ENCODE measurements around the gene MRPL12. TPM values are rescaled to one million over a fixed set of nuclear protein-coding genes. Genes with fewer than 3 reads are reported as not detected.

Gene MRPL12
- total and polyA plus RNA-seq, 4 donors: 9.1 to 121 (median 59.3) TPM

- peak; percentile 18 for TF ChIP-seq YY1 (IDR thresholded peaks at IDR 0.05)
- TF ChIP-seq, protein P1, sequence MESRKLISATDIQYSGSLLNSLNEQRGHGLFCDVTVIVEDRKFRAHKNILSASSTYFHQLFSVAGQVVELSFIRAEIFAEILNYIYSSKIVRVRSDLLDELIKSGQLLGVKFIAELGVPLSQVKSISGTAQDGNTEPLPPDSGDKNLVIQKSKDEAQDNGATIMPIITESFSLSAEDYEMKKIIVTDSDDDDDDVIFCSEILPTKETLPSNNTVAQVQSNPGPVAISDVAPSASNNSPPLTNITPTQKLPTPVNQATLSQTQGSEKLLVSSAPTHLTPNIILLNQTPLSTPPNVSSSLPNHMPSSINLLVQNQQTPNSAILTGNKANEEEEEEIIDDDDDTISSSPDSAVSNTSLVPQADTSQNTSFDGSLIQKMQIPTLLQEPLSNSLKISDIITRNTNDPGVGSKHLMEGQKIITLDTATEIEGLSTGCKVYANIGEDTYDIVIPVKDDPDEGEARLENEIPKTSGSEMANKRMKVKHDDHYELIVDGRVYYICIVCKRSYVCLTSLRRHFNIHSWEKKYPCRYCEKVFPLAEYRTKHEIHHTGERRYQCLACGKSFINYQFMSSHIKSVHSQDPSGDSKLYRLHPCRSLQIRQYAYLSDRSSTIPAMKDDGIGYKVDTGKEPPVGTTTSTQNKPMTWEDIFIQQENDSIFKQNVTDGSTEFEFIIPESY (IDR thresholded peaks at IDR 0.05): no peak
- no peak for TF ChIP-seq MAX (IDR thresholded peaks at IDR 0.05)
Measured at GRCh38 chr17:81711814-81712467, 8.8 kb downstream of the MRPL12 start, which contains the start of gene SLC25A10 (continued).

DNA sequence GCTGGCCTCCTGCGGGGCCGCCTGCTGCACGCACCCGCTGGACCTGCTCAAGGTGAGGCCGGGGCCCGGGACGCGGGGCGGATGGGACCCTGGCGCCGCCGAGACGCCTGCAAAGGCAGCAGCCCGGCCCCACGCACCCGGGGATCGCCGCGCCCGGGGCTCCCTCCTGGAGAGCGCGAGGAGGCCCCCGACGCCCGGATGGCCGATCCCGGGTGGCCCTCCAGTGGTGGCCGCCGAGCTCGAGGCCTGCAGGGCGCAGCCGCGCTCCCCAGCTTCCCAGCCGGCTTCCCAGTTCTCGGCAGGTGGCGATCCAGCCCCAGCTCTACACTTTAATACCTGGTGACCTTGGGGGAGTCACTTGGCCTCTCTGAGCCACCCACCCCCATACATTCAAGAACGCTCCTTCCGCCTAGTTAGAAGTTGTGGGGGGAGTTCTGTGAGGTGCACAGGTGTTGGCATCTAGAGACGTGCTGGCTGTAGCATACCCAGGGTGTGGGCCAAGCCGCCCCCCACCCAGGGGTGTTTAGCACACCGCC is 9.4 kb downstream of the MRPL12 start:
- H3K27ac ChIP-seq (ENCODE audit: low read depth in 1 of 2, low read length in 2 of 2): peak overlapping the region; percentile 72 to 79
- TF ChIP-seq CTCF (IDR thresholded peaks at IDR 0.05; ENCODE audit: low read depth, low read length, missing input control) (peak; percentile 8), YY1 (IDR thresholded peaks at IDR 0.05) (no peak), HNF4A (conservative IDR thresholded peaks at IDR 0.05) (no peak), RXRA (IDR thresholded peaks at IDR 0.05) (no peak), REST (IDR thresholded peaks at IDR 0.05) (no peak)
- peaks cover 18 to 50% (median 38%) of the 10 kb centered on the region in 4 donors for H3K4me1 ChIP-seq (ENCODE audit: control insufficient read depth in 4 of 4, insufficient read depth in 4 of 4, low read length in 3 of 4)
- 2% methylated on average over 41 of the region's 41 CpGs for WGBS
- H3K27me3 ChIP-seq (ENCODE audit: control insufficient read depth in 4 of 4, insufficient read depth in 4 of 4, low read length in 3 of 4): no peaks in the 10 kb centered on the region
- no peak for DNase-seq (ENCODE audit: low spot score)
- H3K9ac ChIP-seq (ENCODE audit: low read depth in 1 of 2, low read length in 2 of 2): peak overlapping the region; percentile 77 to 84
- no peaks in the 10 kb centered on the region for H3K9me3 ChIP-seq (ENCODE audit: control insufficient read depth in 4 of 4, low read length in 3 of 4)
- H3K4me3 ChIP-seq (ENCODE audit: low read depth in 1 of 3, low read length in 3 of 3): peak overlapping the region; percentile 73 to 85 (median 74)
- peaks cover 0 to 10% (median 5%) of the 10 kb centered on the region in 4 donors for H3K36me3 ChIP-seq (ENCODE audit: control insufficient read depth in 4 of 4, insufficient read depth in 3 of 4, low read depth in 1 of 4, low read length in 3 of 4)

DNA sequence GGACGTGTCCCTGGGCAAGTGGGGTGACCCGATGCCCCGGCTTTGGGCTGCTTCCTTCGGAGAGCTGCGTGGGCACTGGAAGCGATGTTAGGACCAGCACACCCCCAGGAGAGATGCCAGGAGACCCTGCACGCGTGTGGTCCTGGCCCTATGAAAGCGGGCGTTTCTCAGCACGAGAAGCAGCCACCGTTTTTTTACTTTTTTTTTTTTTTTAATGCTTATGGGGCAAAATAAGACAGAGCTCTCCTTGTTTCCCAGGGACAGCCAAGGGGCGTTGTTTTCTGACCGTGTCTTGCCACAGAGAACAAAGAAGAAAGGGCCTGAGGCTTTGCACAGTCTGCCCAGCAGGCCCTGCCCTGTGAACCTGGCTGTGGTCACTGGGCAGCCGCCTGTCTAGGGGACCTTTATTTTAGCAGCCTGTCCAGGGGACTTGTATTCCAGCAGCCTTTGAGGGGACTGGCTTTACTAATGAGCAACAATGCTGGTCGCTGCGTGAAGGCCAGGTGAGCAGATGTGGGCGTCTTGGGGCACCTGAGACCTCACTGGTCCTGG is 9.9 kb downstream of the MRPL12 start:
- Histone ChIP-seq H3K9me3 (ENCODE audit: control insufficient read depth in 4 of 4, low read length in 3 of 4) (no peaks in the 10 kb centered on the region), H3K9ac (ENCODE audit: low read depth in 1 of 2, low read length in 2 of 2) (peak overlapping the region; percentile 77 to 84), H3K4me1 (ENCODE audit: control insufficient read depth in 4 of 4, insufficient read depth in 4 of 4, low read length in 3 of 4) (peaks cover 18 to 50% (median 38%) of the 10 kb centered on the region in 4 donors), H3K36me3 (ENCODE audit: control insufficient read depth in 4 of 4, insufficient read depth in 3 of 4, low read depth in 1 of 4, low read length in 3 of 4) (peaks cover 0 to 7% (median 4%) of the 10 kb centered on the region in 4 donors), H3K27me3 (ENCODE audit: control insufficient read depth in 4 of 4, insufficient read depth in 4 of 4, low read length in 3 of 4) (no peaks in the 10 kb centered on the region), H3K4me3 (ENCODE audit: low read depth in 1 of 3, low read length in 3 of 3) (peak overlapping the region; percentile 73 to 85 (median 74)), H3K27ac (ENCODE audit: low read depth in 1 of 2, low read length in 2 of 2) (peak overlapping the region; percentile 72 to 79)
- WGBS: 17% methylated on average over 18 of the region's 18 CpGs
- no peak for DNase-seq (ENCODE audit: low spot score)
- no peak for TF ChIP-seq HNF4G (IDR thresholded peaks at IDR 0.05)
- TF ChIP-seq, protein P1 (IDR thresholded peaks at IDR 0.05): no peak
- TF ChIP-seq YY1 (IDR thresholded peaks at IDR 0.05): no peak
- no peak for TF ChIP-seq EGR1 (IDR thresholded peaks at IDR 0.05; ENCODE audit: low read depth in 2 of 2)
- no peak for TF ChIP-seq SP1 (IDR thresholded peaks at IDR 0.05)
- TF ChIP-seq NR2F2 (IDR thresholded peaks at IDR 0.05): no peak
- no peak for TF ChIP-seq RAD21 (IDR thresholded peaks at IDR 0.05)
- TF ChIP-seq ATF3 (IDR thresholded peaks at IDR 0.05): no peak
- TF ChIP-seq MAX (IDR thresholded peaks at IDR 0.05): no peak
- TF ChIP-seq GABPA (IDR thresholded peaks at IDR 0.05 in 1 of 2, conservative IDR thresholded peaks at IDR 0.05 in 1 of 2): no peak
- no peak for TF ChIP-seq FOXA1 (IDR thresholded peaks at IDR 0.05)
- TF ChIP-seq HNF4A (conservative IDR thresholded peaks at IDR 0.05): no peak

Data from liver (tissue), 9 donors.